Measurements from ENCODE around the gene PLXNA2. TPM values are rescaled to one million over a fixed set of nuclear protein-coding genes. Genes with fewer than 3 reads are reported as not detected.

The PLXNA2 gene
- total RNA-seq, 2 donors from 2014 or later, result 44.5 to 51.6 TPM

- Histone ChIP-seq H3K36me3 (replicated peaks in 1 of 2; ENCODE audit: insufficient read depth in 1 of 2, low read depth in 2 of 2) (peaks cover 0 to 20% of the 10 kb centered on the region in 2 donors), H3K4me1 (peaks cover 4% of the 10 kb centered on the region), H3K27ac (no peak overlapping the region), H3K9me3 (no peaks in the 10 kb centered on the region), H3K4me3 (no peak overlapping the region), H3K27me3 (no peaks in the 10 kb centered on the region)
- TF ChIP-seq CTCF (IDR thresholded peaks at IDR 0.05) (no peak), POLR2A (IDR thresholded peaks at IDR 0.05) (no peak)
- DNase-seq, result no peak
- ATAC-seq, result no peak
- WGBS, 2 donors, result 81 to 89% methylated on average over 4 of the region's 4 CpGs
- intact Hi-C loops (cut with DNase I), result no loop called here
Measured at GRCh38 chr1:208088319-208088718, 155.9 kb downstream of the PLXNA2 start.

GRCh38 chr1:208085655-208086515 lies 158.3 kb downstream of the PLXNA2 start:
- H3K27me3 ChIP-seq, result no peaks in the 10 kb centered on the region
- intact Hi-C loops (cut with DNase I), result no loop called here
- H3K27ac ChIP-seq, result no peak overlapping the region
- TF ChIP-seq POLR2A (IDR thresholded peaks at IDR 0.05) (no peak), CTCF (IDR thresholded peaks at IDR 0.05) (no peak)
- no peaks in the 10 kb centered on the region for H3K9me3 ChIP-seq
- WGBS, 2 donors, result 87 to 97% methylated on average over 6 of the region's 6 CpGs
- H3K4me1 ChIP-seq, result peaks cover 4% of the 10 kb centered on the region
- DNase-seq (no peak), ATAC-seq (no peak)
- peaks cover 0 to 8% of the 10 kb centered on the region in 2 donors for H3K36me3 ChIP-seq (replicated peaks in 1 of 2; ENCODE audit: insufficient read depth in 1 of 2, low read depth in 2 of 2)
- H3K4me3 ChIP-seq, result no peak overlapping the region

- 89 to 91% methylated on average over 7 of the region's 7 CpGs for WGBS, 2 donors
- Histone ChIP-seq H3K4me3 (no peak overlapping the region), H3K4me1 (peaks cover 4% of the 10 kb centered on the region), H3K9me3 (no peaks in the 10 kb centered on the region), H3K27ac (no peak overlapping the region), H3K27me3 (no peaks in the 10 kb centered on the region), H3K36me3 (replicated peaks in 1 of 2; ENCODE audit: insufficient read depth in 1 of 2, low read depth in 2 of 2) (peaks cover 0 to 7% of the 10 kb centered on the region in 2 donors)
- DNase-seq, result no peak
- TF ChIP-seq CTCF (IDR thresholded peaks at IDR 0.05) (no peak), POLR2A (IDR thresholded peaks at IDR 0.05) (no peak)
- intact Hi-C loops (cut with DNase I), result no loop called here
- no peak for ATAC-seq
Measured at GRCh38 chr1:208084764-208085163, 159.4 kb downstream of the PLXNA2 start.

- 92 to 98% methylated on average over 9 to 10 of the region's 16 CpGs for WGBS, 2 donors
- peaks cover 4% of the 10 kb centered on the region for H3K4me1 ChIP-seq
- no peak overlapping the region for H3K4me3 ChIP-seq
- H3K9me3 ChIP-seq, result no peaks in the 10 kb centered on the region
- ATAC-seq (no peak), DNase-seq (no peak)
- no peak for TF ChIP-seq POLR2A (IDR thresholded peaks at IDR 0.05)
- TF ChIP-seq CTCF (IDR thresholded peaks at IDR 0.05), result no peak
- no peaks in the 10 kb centered on the region for H3K27me3 ChIP-seq
- intact Hi-C loops (cut with DNase I), result no loop called here
- H3K27ac ChIP-seq, result no peak overlapping the region
- peaks cover 0 to 9% of the 10 kb centered on the region in 2 donors for H3K36me3 ChIP-seq (replicated peaks in 1 of 2; ENCODE audit: insufficient read depth in 1 of 2, low read depth in 2 of 2)
Measured at GRCh38 chr1:208084220-208084619, 160.0 kb downstream of the PLXNA2 start.

GRCh38 chr1:208083715-208084085 lies 160.5 kb downstream of the PLXNA2 start:
- no peaks in the 10 kb centered on the region for H3K9me3 ChIP-seq
- no peak overlapping the region for H3K27ac ChIP-seq
- intact Hi-C loops (cut with DNase I), result no loop called here
- no peaks in the 10 kb centered on the region for H3K27me3 ChIP-seq
- H3K4me1 ChIP-seq, result peaks cover 4% of the 10 kb centered on the region
- H3K36me3 ChIP-seq (replicated peaks in 1 of 2; ENCODE audit: insufficient read depth in 1 of 2, low read depth in 2 of 2), result peaks cover 0 to 14% of the 10 kb centered on the region in 2 donors
- ATAC-seq (no peak), DNase-seq (no peak)
- H3K4me3 ChIP-seq, result no peak overlapping the region
- WGBS, 2 donors, result 87 to 94% methylated on average over 2 of the region's 2 CpGs
- no peak for TF ChIP-seq CTCF (IDR thresholded peaks at IDR 0.05)
- TF ChIP-seq POLR2A (IDR thresholded peaks at IDR 0.05), result no peak

Measured in body of pancreas (tissue), 4 donors.